Cerebellar cortex (tissue), 1 donor: ENCODE results near the gene KRT36.
A peak's percentile ranks its signal among the peaks of the same experiment; 100 is the strongest.

ENCODE experiments used
- DNase-seq: peaks from one replicate; pipeline ENCODE4 v3.0.0-alpha.2; 2015; ENCODE audit warnings: low spot score

The KRT36 gene

GRCh38 chr17:41500131-41500911 is 10.6 kb upstream of the KRT36 start:
- DNase-seq: no peak

GRCh38 chr17:41499714-41500113 is 10.0 kb upstream of the KRT36 start:
- no peak for DNase-seq

- DNase-seq: no peak
Observed at GRCh38 chr17:41498276-41498675, 8.6 kb upstream of the KRT36 start.

DNA sequence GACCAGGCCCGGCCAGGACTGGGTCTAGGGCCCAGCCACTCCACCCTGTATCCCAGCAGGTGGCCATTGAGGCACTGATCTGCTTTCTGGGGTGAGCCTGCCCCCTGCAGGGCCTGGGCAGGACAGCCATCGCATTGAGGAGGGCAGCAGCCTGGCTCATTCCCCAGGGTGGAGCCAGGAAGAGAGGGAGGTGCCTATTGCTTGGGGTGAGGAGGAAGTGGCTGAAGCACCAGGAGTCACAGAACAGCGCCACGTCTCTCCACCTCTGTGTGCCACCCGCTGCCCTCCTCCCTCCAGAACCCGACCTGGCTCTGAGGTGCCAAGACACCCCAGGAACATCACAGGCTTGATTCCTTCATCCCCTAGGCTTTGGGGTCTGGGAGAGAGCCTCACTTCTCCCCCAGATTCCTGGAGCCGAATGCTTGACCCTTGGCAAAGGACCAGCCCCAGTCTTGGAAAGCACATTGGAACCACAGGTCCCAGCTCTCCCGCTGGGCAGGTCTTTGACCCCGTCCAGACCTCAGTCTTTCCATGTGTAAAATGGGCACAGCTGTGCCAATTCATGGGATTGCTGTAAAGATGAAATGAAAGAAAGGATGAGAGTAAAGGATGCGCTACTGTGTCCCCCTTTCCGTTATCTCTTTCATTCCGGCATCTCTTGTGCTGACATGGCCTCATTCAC is 7.2 kb upstream of the KRT36 start:
- DNase-seq: peak; percentile 44

DNA sequence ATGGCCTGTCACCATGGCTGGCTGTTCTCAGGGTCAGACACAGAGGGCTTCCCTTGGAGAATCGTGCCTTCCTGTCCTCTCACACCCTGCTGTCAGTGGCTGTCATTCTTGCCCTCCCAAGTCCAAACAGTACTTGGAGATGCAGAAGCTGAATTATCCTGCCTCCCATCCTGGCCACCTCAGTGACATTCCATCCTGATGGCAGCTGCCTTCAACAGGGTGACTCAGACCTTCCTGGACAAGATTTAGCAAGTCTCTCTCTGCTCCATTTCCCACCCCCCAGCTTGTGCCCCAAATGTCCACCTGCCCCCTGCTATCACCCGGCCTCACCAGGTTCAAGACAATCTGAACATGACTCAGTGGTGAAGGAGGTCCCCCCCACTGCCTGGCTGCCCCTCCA is 4.8 kb upstream of the KRT36 start:
- DNase-seq: no peak

DNA sequence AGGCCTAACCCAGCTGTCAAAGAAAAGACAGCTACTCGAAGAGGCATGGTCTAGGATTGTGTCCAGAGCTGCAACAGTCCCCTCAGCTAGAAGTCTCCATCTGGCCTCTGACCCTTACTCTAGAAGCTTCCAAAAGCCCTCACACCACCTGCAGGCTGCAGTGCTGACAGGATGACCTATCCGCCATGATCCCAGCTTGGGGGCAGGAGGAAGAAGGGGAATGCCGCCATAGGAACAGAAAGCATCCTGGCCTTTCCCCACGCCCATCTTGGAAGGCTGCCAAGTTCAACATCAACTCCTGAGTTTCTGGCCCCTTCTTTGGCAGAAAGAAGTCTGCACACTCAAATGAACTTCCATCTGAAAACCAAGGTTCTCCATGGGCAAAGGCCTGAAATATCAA is 3.1 kb upstream of the KRT36 start:
- DNase-seq: no peak

DNA sequence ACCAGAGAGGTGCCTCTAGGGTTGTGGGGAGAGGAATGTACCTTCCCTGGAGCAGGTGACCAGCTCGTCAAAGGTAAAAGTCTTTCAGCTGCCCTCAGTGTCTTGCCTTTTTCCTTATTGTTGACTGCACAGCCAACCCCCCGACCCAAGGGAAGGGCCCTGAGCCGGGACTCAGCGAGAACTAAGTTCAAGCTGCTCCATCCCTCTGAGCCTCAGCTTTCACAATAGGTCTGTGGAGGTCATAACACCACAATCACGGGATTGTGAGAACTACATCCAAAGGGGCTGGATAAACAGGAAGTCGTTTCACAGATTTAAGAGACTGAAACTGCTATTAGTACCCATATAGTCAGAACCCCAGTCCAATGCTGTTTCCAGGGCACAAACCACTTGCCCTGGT is 2.6 kb upstream of the KRT36 start:
- no peak for DNase-seq

- no peak for DNase-seq
Observed at GRCh38 chr17:41491476-41491875, 1.8 kb upstream of the KRT36 start.

DNA sequence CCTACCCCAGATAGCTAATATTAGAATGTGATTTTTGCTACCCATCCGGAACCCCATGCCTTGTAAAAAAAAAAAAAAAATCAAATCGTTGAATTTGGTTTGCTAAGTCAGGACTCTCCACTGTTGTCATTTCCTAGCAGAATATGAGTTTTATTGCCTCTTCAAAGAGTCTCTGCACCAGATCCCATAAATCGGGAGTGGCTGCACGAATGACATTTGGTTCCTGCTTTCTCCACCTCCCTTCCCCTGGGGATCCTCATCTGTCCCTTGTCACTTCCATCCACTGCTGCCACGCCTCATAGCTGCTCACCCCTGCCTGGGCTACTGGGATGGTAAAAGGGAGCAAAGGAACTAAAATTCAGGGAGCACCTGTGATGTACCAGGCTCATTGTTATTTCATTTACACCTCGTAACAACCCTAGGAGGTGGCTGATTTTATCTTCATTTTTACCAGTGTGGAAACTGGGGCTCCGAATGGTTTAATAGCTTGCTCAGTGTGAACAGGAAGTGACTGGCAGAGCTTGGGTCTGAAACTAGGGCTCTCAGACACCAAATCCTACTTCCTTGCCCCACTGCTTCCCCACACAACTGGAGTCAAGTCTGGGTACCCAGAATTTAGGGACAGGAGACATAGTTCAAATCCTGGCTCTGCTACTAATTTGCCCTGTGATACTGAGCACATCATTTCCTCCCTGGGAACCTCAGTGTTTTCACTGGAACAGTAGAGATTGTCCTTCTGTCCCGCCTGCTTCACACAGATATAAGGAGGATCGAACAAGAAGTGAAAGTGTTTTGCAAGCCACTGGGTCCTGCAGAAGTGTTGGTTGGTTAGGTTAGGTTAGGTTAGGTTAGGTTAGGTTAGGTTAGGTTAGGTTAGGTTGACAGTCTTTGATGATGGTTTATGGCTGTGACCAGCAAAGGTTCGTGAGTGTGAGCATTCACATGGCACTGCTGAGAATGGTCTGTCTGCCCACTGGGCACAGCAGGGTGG is 585 bp upstream of the KRT36 start:
- DNase-seq: no peak

DNA sequence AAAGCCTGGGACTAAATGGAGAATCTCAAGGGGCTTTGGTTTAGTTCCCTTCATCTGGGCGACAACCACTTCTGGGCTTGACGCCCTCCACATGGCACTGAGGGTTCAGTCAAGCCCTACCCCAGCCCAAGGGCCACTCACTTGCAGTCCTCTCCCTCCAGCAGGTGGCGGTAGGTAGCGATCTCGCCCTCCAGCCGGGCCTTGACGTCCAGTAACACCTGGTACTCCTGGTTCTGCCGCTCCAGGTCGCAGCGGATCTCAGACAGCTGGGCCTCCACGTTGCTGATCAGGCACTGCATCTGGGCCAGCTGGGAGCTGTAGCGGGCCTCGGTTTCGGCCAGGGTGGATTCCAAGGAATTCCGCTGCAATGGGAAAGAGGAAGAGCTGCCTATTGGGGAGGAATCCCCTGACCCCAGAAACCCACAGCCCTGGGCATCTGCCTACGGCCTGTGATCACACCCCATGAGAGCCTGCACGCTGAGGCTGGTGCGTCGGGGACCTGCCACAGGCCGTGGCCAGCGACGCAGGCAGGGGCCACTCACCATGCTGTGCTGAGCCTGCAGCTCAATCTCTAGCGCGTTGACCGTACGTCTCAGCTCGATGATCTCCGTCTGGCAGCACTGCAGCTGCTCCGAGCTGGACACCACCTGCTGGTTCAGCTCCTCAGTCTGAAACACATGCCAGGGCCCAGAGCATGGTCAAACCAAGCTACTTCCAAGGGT is 2.7 kb downstream of the KRT36 start:
- DNase-seq: peak; percentile 5

- DNase-seq: no peak
Observed at GRCh38 chr17:41486316-41486715, 3.4 kb downstream of the KRT36 start.

- no peak for DNase-seq
Observed at GRCh38 chr17:41484920-41485904, 4.5 kb downstream of the KRT36 start.

GRCh38 chr17:41483991-41484826 is 5.5 kb downstream of the KRT36 start:
- no peak for DNase-seq

GRCh38 chr17:41483531-41483930 is 6.2 kb downstream of the KRT36 start:
- DNase-seq: no peak

GRCh38 chr17:41481036-41481435 is 8.7 kb downstream of the KRT36 start, which contains the start of gene KRT35:
Gene KRT35, minus strand, starts transcription at chr17:41481151. Its CDS starts 54 bp downstream, at chr17:41481097.
- no peak for DNase-seq

DNA sequence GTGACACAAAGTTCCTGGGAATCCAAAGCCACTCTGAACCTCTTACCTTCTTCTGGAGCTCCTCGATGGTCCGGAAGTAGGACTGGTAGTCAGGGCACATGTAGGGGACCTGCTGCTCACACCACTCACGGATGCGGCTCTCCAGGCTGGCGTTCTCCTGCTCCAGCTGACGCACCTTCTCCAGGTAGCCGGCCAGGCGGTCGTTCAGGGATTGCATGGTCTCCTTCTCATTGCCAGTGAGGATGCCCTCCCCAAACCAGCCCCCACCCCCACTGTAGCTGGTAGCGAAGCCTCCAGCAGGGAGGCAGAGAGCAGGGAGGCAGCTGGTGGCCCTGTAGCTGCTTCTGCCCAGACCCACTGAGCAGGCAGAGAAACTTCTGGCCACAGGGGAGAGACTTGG is 9.1 kb downstream of the KRT36 start:
- no peak for DNase-seq

DNA sequence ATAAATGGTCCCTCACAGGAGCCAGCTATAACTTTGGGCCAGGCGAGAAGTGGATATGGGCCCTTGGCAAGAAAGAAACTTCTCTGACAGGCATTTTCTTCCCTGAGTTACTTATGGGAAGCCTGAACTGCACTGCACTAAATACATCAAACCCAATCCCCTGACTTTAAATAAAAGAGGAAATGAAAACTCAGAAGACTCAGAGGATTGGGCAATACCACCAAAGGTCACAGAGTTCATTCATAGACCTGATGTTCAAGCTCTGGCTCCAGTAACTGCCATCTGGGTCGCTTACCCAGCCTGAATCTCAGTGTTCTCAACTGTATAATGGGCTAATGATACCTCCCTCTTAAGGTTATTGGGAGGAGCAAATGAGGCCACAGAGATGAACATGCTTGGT is 9.6 kb downstream of the KRT36 start:
- DNase-seq: no peak

- DNase-seq: no peak
Observed at GRCh38 chr17:41478237-41478636, 11.5 kb downstream of the KRT36 start.
